Brain microvascular endothelial cell (primary cell): ENCODE measurements around the gene PPP2R3A.

ENCODE experiments used
- DNase-seq: peaks from one replicate; pipeline ENCODE4 v3.0.0-alpha.2; 2020
- H3K27ac ChIP-seq: fragments of 250-450 bp; sonication (Bioruptor Pico); 2 replicates; pipeline ENCODE4 v1.5.1; 2020; ENCODE audit warnings: mild to moderate bottlenecking, moderate library complexity
- H3K27me3 ChIP-seq: fragments of 250-450 bp; sonication (Bioruptor Pico); replicated peaks from 2 replicates; pipeline ENCODE4 v1.5.1; 2020; ENCODE audit warnings: mild to moderate bottlenecking
- H3K36me3 ChIP-seq: fragments of 250-450 bp; sonication (Bioruptor Pico); replicated peaks from 2 replicates; pipeline ENCODE4 v1.5.1; 2020; ENCODE audit warnings: mild to moderate bottlenecking
- H3K4me3 ChIP-seq: 2 replicates; pipeline ENCODE4 v1.5.1; 2011; ENCODE audit warnings: low read depth, mild to moderate bottlenecking, control low read depth, low read length, moderate library complexity
- in situ Hi-C: cut with HindIII; loops from 2 replicates; pipeline ENCODE4 v1.10.0; 2017; ENCODE audit warnings: low sequenced_read_pairs, low pct_ligation_motif_present
- TF ChIP-seq, protein P1 (sequence below): IDR thresholded peaks from 2 replicates; pipeline ENCODE4 v1.5.1; 2011; ENCODE audit warnings: low read depth, mild to moderate bottlenecking, moderate library complexity, low read length, control low read depth, inconsistent platforms; ENCODE audit errors: missing control alignments

The PPP2R3A gene

DNA sequence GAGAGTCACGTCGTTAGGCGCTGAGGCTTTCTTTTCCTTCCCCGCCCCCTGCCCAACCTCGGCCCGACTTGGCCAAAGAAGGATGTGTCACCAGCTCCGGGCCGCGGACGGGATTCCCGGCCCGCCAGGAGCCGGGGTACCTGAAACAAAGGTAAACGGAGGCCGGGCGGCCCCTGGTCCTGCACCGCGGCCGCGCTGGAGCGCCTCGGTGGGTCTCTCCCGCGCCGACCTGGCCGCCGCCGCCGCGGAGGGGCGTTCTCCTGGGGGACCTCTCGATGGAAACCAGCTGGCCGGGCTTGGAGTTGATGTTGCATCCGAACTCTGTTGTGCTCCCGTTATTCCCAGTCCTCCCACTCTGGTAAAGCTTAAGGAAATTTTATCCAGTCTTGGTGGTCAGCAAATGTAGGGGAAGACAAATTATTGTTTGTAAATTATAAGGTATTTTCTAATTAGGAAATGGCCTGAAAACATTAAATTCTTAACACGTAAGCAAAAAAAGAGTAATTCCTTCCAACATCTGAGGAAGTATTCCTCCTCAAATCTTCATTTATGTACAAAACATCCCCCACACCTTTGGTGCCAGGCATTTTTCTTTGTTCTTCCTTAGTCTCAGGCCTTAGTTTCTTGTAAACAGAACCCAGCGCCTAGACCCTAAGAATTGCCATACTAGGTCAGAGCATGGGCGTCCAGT, 888 bp downstream of the PPP2R3A start:
- DNase-seq: no peak
- Histone ChIP-seq H3K27ac (peak overlapping the region; percentile 56), H3K27me3 (no peaks in the 10 kb centered on the region), H3K36me3 (no peaks in the 10 kb centered on the region), H3K4me3 (peak overlapping the region; percentile 74)
- in situ Hi-C loops: no loop called here
- TF ChIP-seq, protein P1, sequence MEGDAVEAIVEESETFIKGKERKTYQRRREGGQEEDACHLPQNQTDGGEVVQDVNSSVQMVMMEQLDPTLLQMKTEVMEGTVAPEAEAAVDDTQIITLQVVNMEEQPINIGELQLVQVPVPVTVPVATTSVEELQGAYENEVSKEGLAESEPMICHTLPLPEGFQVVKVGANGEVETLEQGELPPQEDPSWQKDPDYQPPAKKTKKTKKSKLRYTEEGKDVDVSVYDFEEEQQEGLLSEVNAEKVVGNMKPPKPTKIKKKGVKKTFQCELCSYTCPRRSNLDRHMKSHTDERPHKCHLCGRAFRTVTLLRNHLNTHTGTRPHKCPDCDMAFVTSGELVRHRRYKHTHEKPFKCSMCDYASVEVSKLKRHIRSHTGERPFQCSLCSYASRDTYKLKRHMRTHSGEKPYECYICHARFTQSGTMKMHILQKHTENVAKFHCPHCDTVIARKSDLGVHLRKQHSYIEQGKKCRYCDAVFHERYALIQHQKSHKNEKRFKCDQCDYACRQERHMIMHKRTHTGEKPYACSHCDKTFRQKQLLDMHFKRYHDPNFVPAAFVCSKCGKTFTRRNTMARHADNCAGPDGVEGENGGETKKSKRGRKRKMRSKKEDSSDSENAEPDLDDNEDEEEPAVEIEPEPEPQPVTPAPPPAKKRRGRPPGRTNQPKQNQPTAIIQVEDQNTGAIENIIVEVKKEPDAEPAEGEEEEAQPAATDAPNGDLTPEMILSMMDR: peak; percentile 2

DNA sequence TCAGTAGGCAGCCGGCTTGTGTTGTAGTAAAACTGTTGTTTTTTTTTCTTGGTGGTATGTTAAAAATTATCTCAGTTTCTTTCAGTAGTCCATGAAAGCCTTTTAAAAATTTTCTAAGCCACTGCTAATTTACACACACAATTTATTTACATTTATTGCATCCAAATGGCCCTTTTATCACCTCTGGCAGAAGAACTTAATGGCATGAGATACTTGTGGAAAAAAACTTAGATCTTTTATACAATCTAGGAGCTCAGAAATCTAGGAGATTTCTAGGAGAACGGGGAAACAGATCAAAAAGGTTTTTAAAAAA, 1.4 kb downstream of the PPP2R3A start:
- Histone ChIP-seq H3K27ac (no peak overlapping the region), H3K36me3 (no peaks in the 10 kb centered on the region), H3K27me3 (no peaks in the 10 kb centered on the region), H3K4me3 (peak overlapping the region; percentile 74)
- in situ Hi-C loops: no loop called here
- TF ChIP-seq, protein P1: no peak
- no peak for DNase-seq

DNA sequence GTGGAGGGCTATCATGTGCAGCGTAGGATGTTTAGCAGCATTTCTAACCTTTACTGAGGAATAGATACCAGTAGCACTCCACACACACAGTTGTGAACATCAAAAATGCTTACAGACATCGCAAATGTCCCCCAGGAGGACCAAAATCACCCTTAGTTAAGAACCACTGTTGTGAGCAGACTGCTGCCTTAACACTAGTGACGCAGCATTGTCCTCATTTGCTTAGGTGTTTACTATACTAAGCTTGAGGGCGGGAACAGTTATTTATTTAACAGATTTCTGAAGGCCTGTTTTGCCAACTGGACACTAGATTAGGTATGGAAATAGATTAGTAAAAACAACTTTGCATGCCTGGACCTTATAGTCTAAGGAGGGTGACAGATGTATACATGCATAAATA, 2.3 kb downstream of the PPP2R3A start:
- in situ Hi-C loops: no loop called here
- no peak overlapping the region for H3K27ac ChIP-seq
- no peaks in the 10 kb centered on the region for H3K36me3 ChIP-seq
- TF ChIP-seq, protein P1: no peak
- no peak overlapping the region for H3K4me3 ChIP-seq
- H3K27me3 ChIP-seq: no peaks in the 10 kb centered on the region
- no peak for DNase-seq

DNA sequence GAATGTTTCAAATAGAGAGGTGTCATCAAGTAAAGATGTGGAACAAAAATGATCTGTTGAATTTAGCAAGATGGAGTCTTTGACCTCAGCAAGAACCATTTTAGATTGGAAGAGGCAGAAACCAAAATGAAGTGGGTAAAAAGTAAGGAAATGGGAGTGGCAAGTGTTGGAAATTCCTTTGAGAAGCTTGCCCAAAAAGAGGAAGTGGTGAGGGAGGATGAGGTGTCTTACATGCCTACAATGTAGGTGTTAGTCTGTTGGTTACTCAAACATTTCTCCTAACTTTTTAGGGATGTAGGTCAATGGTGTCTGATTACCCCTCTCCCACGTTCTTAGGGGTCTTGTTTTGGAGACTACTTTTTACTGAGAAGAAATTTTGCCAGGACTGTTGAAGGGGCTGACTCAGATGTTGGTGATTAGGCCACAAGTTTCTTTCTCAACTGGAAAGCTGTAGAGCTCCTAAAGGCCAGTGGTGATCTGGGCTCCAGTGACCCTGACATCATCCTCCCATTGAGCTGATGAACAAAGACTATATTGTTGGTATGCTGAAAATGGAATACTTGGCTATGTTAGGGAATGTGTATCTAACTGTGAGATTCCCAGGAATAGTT, 5.1 kb downstream of the PPP2R3A start:
- TF ChIP-seq, protein P1: no peak
- DNase-seq: no peak
- H3K27me3 ChIP-seq: no peaks in the 10 kb centered on the region
- H3K36me3 ChIP-seq: no peaks in the 10 kb centered on the region
- H3K4me3 ChIP-seq: no peak overlapping the region
- H3K27ac ChIP-seq: no peak overlapping the region
- in situ Hi-C loops: no loop called here

DNA sequence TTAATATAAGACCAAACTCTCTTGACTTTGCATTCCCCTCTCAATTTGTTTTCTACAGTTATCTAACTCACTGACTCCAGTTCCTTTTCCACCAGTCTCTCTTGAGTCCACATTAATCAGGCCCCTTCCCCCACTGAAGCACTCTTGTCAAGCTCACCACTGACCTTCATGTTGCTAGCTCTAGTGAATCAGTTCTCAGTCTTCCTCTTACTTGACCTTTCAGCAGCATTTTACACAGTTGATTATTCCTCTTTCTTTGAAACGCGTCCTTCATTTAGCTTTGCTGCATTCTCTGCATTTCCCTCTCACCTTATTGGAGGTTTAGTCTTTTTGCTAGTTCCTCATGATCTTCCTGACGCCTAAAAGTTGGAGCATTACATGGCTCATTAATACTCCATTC, 8.3 kb downstream of the PPP2R3A start:
- in situ Hi-C loops: no loop called here
- Histone ChIP-seq H3K27ac (no peak overlapping the region), H3K27me3 (no peaks in the 10 kb centered on the region)

More for the DNA sequence above, 8.3 kb downstream of the PPP2R3A start:
- TF ChIP-seq, protein P1: no peak
- no peaks in the 10 kb centered on the region for H3K36me3 ChIP-seq
- DNase-seq: no peak
- H3K4me3 ChIP-seq: no peak overlapping the region
